HepG2 (cell line): ENCODE measurements around the gene PIP5KL1. TPM values are rescaled to one million over a fixed set of nuclear protein-coding genes. Genes with fewer than 3 reads are reported as not detected.

Experiments used
- BRD4 ChIP-seq: sonication (generic); formaldehyde crosslinking; IDR thresholded peaks from 2 replicates; pipeline ENCODE4 v1.4.0; 2020; ENCODE audit warnings: missing genetic modification reagents
- DNMT3B ChIP-seq: conservative IDR thresholded peaks from 2 replicates; pipeline ENCODE4 v1.6.1; 2016; ENCODE audit warnings: missing biosample characterization, control low read depth
- KDM2A ChIP-seq: sonication (generic); formaldehyde crosslinking; IDR thresholded peaks from 2 replicates; pipeline ENCODE4 v1.4.0; 2020; ENCODE audit warnings: low read depth, missing genetic modification reagents, borderline replicate concordance
- LRRFIP1 ChIP-seq: sonication (generic); formaldehyde crosslinking; conservative IDR thresholded peaks from 2 replicates; pipeline ENCODE4 v1.4.0; 2020; ENCODE audit warnings: missing genetic modification reagents
- PHF8 ChIP-seq: sonication (generic); formaldehyde crosslinking; IDR thresholded peaks from 2 replicates; pipeline ENCODE4 v1.5.0; 2020; ENCODE audit warnings: missing genetic modification reagents
- SP4 ChIP-seq: sonication (generic); formaldehyde crosslinking; IDR thresholded peaks from 2 replicates; pipeline ENCODE4 v1.8.1; 2023; ENCODE audit warnings: mild to moderate bottlenecking, missing genetic modification reagents
- TCF7L2 ChIP-seq: IDR thresholded peaks from 2 replicates; pipeline ENCODE4 v1.6.1; 2011; ENCODE audit warnings: mild to moderate bottlenecking, low read depth, low read length, moderate library complexity
- ZFP1 ChIP-seq: IDR thresholded peaks from 2 replicates; pipeline ENCODE4 v1.6.1; 2016
- ZNF253 ChIP-seq: sonication (generic); formaldehyde crosslinking; IDR thresholded peaks from 2 replicates; pipeline ENCODE4 v1.8.0; 2022; ENCODE audit warnings: mild to moderate bottlenecking, missing genetic modification reagents, borderline replicate concordance
- ZNF34 ChIP-seq: sonication (generic); formaldehyde crosslinking; IDR thresholded peaks from 2 replicates; pipeline ENCODE4 v1.4.0; 2020; ENCODE audit warnings: mild to moderate bottlenecking, missing genetic modification reagents, borderline replicate concordance
- ZNF678 ChIP-seq: sonication (generic); formaldehyde crosslinking; IDR thresholded peaks from 2 replicates; pipeline ENCODE4 v1.4.0; 2020; ENCODE audit warnings: mild to moderate bottlenecking, missing genetic modification reagents
- ZNF724P ChIP-seq: sonication (generic); formaldehyde crosslinking; IDR thresholded peaks from 2 replicates; pipeline ENCODE4 v1.8.0; 2022; ENCODE audit warnings: missing genetic modification reagents, borderline replicate concordance
- polyA plus RNA-seq, 8 experiments: library from polyadenylated mRNA; depleted of rRNA in 3 of 8; stranded (reverse) in 7 of 8; unstranded in 1 of 8; fragments of >200 nt; fragmentation: Illumina TruSeq in 4 of 8; extraction: Trizol in 4 of 8; gene quantifications; 2 replicates each; pipeline versions ENCODE4 v1.2.1 to v1.2.3, GENCODE V29; 2011 to 2016; ENCODE audit warnings: low read depth in 4 of 8, missing spikeins in 1 of 8, mixed read lengths in 1 of 8; ENCODE audit not compliant: insufficient read depth in 1 of 8
- total RNA-seq, 5 experiments: library from RNA; depleted of rRNA; stranded (reverse); fragments of >200 nt; fragmentation: Illumina TruSeq; extraction: Trizol; gene quantifications; 2 replicates each; pipeline ENCODE4 v1.2.3, GENCODE V29; 2016; ENCODE audit warnings: low read depth in 1 of 5
- TF ChIP-seq, protein P1 (sequence below): sonication (generic); formaldehyde crosslinking; IDR thresholded peaks from 2 replicates; pipeline ENCODE4 v1.4.0; 2020; ENCODE audit warnings: mild to moderate bottlenecking, missing genetic modification reagents

The PIP5KL1 gene
- total and polyA plus RNA-seq, 2 of the 13 experiments (the other 11 are each of a cell fraction or from before 2014, with no cell fraction given): 0.20 to 0.49 TPM

GRCh38 chr9:127915801-127916719, 14.5 kb downstream of the PIP5KL1 start (continued):
- TF ChIP-seq LRRFIP1 (CRISPR knock-in tag): no peak
- no peak for TF ChIP-seq ZFP1 (CRISPR knock-in tag)
- no peak for TF ChIP-seq KDM2A (CRISPR knock-in tag)
- TF ChIP-seq TCF7L2: no peak
- no peak for TF ChIP-seq DNMT3B
- no peak for TF ChIP-seq ZNF724P (CRISPR knock-in tag)
- no peak for TF ChIP-seq ZNF34 (CRISPR knock-in tag)
- TF ChIP-seq, protein P1, sequence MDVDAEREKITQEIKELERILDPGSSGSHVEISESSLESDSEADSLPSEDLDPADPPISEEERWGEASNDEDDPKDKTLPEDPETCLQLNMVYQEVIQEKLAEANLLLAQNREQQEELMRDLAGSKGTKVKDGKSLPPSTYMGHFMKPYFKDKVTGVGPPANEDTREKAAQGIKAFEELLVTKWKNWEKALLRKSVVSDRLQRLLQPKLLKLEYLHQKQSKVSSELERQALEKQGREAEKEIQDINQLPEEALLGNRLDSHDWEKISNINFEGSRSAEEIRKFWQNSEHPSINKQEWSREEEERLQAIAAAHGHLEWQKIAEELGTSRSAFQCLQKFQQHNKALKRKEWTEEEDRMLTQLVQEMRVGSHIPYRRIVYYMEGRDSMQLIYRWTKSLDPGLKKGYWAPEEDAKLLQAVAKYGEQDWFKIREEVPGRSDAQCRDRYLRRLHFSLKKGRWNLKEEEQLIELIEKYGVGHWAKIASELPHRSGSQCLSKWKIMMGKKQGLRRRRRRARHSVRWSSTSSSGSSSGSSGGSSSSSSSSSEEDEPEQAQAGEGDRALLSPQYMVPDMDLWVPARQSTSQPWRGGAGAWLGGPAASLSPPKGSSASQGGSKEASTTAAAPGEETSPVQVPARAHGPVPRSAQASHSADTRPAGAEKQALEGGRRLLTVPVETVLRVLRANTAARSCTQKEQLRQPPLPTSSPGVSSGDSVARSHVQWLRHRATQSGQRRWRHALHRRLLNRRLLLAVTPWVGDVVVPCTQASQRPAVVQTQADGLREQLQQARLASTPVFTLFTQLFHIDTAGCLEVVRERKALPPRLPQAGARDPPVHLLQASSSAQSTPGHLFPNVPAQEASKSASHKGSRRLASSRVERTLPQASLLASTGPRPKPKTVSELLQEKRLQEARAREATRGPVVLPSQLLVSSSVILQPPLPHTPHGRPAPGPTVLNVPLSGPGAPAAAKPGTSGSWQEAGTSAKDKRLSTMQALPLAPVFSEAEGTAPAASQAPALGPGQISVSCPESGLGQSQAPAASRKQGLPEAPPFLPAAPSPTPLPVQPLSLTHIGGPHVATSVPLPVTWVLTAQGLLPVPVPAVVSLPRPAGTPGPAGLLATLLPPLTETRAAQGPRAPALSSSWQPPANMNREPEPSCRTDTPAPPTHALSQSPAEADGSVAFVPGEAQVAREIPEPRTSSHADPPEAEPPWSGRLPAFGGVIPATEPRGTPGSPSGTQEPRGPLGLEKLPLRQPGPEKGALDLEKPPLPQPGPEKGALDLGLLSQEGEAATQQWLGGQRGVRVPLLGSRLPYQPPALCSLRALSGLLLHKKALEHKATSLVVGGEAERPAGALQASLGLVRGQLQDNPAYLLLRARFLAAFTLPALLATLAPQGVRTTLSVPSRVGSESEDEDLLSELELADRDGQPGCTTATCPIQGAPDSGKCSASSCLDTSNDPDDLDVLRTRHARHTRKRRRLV: no peak
- TF ChIP-seq PHF8: no peak
- no peak for TF ChIP-seq SP4 (CRISPR knock-in tag)
- no peak for TF ChIP-seq BRD4 (CRISPR knock-in tag)
- no peak for TF ChIP-seq ZNF678
- no peak for TF ChIP-seq ZNF253 (CRISPR knock-in tag)
